ENCODE results near the gene RCVRN. TPM values are rescaled to one million over a fixed set of nuclear protein-coding genes. Genes with fewer than 3 reads are reported as not detected.
A peak's percentile ranks its signal among the peaks of the same experiment; 100 is the strongest.

The RCVRN gene
- not detected for total RNA-seq

GRCh38 chr17:9905078-9905415 is at the start of gene RCVRN:
RCVRN (minus strand) TSS chr17:9905271; CDS start chr17:9905180, 91 bp downstream.
- H3K9me3 Mint-ChIP-seq = no peaks in the 10 kb centered on the region
- no peaks in the 10 kb centered on the region for H3K36me3 Mint-ChIP-seq
- DNase-seq (ENCODE audit: low spot score in 2 of 2) (no peak), ATAC-seq (no peak)
- H3K27ac Mint-ChIP-seq = no peak within 1 kb of the TSS

- H3K27ac Mint-ChIP-seq = no peak overlapping the region
Observed at GRCh38 chr17:9953492-9953891, 48.4 kb upstream of the RCVRN start.

GRCh38 chr17:9951803-9952202 is 46.7 kb upstream of the RCVRN start:
- no peak for DNase-seq (ENCODE audit: low spot score in 2 of 2)
- no peaks in the 10 kb centered on the region for H3K36me3 Mint-ChIP-seq
- H3K27ac Mint-ChIP-seq = no peak overlapping the region
- ATAC-seq = no peak
- no peaks in the 10 kb centered on the region for H3K9me3 Mint-ChIP-seq

More at GRCh38 chr17:9953492-9953891, 48.4 kb upstream of the RCVRN start:
- DNase-seq (ENCODE audit: low spot score in 2 of 2) (no peak), ATAC-seq (no peak)
- H3K9me3 Mint-ChIP-seq = no peaks in the 10 kb centered on the region
- no peaks in the 10 kb centered on the region for H3K36me3 Mint-ChIP-seq

DNA sequence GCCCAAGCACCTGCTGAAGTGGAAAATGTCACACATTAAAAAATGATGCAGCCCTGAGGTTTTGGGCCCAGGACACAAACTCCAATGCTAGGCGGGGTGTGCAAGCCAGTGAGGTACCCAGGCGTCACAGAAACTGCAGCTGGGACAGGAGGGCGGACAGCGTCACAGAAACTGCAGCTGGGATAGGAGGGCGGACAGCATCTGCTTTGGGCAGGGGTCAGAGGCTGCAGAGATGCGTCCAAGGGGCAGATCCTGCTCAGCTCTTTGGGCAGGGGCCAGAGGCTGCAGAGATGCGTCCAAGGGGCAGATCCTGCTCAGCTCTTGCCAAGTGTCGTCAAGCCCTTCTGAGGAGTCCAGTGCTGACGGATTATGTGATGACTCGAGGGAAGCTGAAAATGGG is 43.9 kb upstream of the RCVRN start:
- Mint-ChIP-seq H3K36me3 (no peaks in the 10 kb centered on the region), H3K9me3 (no peaks in the 10 kb centered on the region), H3K27ac (no peak overlapping the region)
- ATAC-seq (no peak), DNase-seq (ENCODE audit: low spot score in 2 of 2) (no peak)

- Mint-ChIP-seq H3K36me3 (no peaks in the 10 kb centered on the region), H3K9me3 (no peaks in the 10 kb centered on the region), H3K27ac (no peak overlapping the region)
- ATAC-seq (no peak), DNase-seq (ENCODE audit: low spot score in 2 of 2) (no peak)
Observed at GRCh38 chr17:9944704-9945103, 39.6 kb upstream of the RCVRN start.

GRCh38 chr17:9943343-9943742 is 38.3 kb upstream of the RCVRN start:
- no peaks in the 10 kb centered on the region for H3K9me3 Mint-ChIP-seq
- no peak overlapping the region for H3K27ac Mint-ChIP-seq
- no peak for DNase-seq (ENCODE audit: low spot score in 2 of 2)
- no peaks in the 10 kb centered on the region for H3K36me3 Mint-ChIP-seq
- no peak for ATAC-seq

GRCh38 chr17:9942885-9943284 is 37.8 kb upstream of the RCVRN start:
- DNase-seq (ENCODE audit: low spot score in 2 of 2) = no peak
- ATAC-seq = no peak
- Mint-ChIP-seq H3K27ac (no peak overlapping the region), H3K9me3 (no peaks in the 10 kb centered on the region), H3K36me3 (no peaks in the 10 kb centered on the region)

- H3K9me3 Mint-ChIP-seq = no peaks in the 10 kb centered on the region
- no peak overlapping the region for H3K27ac Mint-ChIP-seq
- ATAC-seq = no peak
- H3K36me3 Mint-ChIP-seq = no peaks in the 10 kb centered on the region
- no peak for DNase-seq (ENCODE audit: low spot score in 2 of 2)
Observed at GRCh38 chr17:9941305-9941704, 36.2 kb upstream of the RCVRN start.

DNA sequence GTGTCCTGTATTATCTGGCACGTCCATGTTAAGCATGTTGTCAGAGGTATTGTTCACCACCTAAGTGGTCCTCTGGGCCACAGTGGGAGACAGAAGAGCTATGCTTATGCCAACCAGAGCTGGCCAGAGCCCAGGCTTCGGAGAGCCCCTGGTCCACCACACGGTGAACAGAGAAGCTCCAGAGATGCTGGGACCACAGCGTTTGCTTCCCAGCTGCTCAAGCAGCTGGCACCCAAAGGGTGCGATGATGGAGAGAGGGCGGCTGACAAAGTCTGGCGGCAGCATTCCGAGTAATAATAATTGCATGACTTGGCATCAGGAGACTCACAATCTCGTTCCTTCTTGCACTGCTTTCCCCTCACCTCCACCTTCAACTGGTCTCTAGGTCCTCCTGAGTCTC is 35.8 kb upstream of the RCVRN start:
- H3K36me3 Mint-ChIP-seq = no peaks in the 10 kb centered on the region
- no peak overlapping the region for H3K27ac Mint-ChIP-seq
- no peaks in the 10 kb centered on the region for H3K9me3 Mint-ChIP-seq
- DNase-seq (ENCODE audit: low spot score in 2 of 2) (no peak), ATAC-seq (no peak)

DNA sequence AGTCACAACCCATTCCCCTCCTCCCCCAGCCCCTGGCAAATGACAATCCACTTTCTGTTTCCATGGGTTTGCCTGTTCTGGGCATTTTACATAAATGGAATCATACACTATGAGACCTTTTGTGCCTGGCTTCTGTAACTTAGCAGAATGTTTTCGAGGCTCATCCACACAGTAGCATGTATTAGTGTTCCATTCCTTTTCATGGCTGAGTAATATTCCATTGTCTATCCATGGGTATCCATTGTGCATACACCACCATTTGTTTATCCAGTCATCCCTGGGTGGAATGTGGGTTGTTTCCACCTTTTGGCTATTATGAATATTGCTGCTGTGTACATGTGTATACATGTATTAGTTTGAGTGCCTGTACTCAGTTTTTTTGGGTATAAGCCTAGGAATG is 33.7 kb upstream of the RCVRN start:
- DNase-seq (ENCODE audit: low spot score in 2 of 2) (no peak), ATAC-seq (no peak)
- H3K27ac Mint-ChIP-seq = no peak overlapping the region
- H3K9me3 Mint-ChIP-seq = no peaks in the 10 kb centered on the region
- H3K36me3 Mint-ChIP-seq = no peaks in the 10 kb centered on the region

DNA sequence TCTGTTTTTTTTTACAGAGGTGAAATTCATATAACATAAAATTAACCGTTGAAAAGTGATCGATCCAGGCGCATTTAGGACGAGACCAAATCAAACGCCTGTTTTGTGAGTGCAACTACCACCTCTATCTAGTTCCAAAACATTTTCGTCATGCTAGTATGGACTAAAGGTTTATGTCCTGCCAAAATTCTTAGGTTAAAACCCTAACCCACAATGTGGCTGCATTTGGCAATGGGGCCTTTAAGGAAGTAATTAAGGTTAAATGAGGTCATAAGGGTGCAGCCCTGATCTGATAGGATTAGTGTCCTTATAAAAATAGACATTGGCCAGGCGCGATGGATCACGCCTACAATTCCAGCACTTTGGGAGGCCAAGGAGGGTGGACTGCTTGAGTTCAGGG is 32.8 kb upstream of the RCVRN start:
- Mint-ChIP-seq H3K9me3 (no peaks in the 10 kb centered on the region), H3K36me3 (no peaks in the 10 kb centered on the region), H3K27ac (no peak overlapping the region)
- no peak for ATAC-seq
- DNase-seq (ENCODE audit: low spot score in 2 of 2) = no peak

- ATAC-seq (no peak), DNase-seq (ENCODE audit: low spot score in 2 of 2) (no peak)
- Mint-ChIP-seq H3K36me3 (no peaks in the 10 kb centered on the region), H3K27ac (no peak overlapping the region), H3K9me3 (no peaks in the 10 kb centered on the region)
Observed at GRCh38 chr17:9937241-9937761, 32.2 kb upstream of the RCVRN start.

DNA sequence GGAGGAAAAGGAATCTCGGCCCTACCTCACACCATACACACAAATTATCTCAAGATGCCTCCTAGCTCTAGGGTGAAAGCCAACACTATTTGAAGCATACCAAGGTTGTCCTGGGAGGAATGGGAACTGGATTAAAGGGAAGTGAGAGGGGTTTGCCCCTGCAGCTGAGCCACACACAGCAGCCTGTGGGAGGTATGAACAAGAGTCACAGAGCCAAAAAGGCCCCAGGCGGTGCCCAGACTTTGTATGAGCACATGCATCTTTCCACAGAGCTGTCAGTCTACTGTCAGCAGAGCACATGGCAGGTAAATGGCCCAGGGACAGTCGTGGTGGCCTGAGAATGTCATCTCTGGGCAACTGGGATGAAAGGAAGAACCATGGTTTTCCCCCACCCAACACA is 31.0 kb upstream of the RCVRN start:
- DNase-seq (ENCODE audit: low spot score in 2 of 2) = no peak
- Mint-ChIP-seq H3K27ac (peak overlapping the region in 1 of 2 donors; percentile 20), H3K36me3 (no peaks in the 10 kb centered on the region), H3K9me3 (no peaks in the 10 kb centered on the region)
- no peak for ATAC-seq

DNA sequence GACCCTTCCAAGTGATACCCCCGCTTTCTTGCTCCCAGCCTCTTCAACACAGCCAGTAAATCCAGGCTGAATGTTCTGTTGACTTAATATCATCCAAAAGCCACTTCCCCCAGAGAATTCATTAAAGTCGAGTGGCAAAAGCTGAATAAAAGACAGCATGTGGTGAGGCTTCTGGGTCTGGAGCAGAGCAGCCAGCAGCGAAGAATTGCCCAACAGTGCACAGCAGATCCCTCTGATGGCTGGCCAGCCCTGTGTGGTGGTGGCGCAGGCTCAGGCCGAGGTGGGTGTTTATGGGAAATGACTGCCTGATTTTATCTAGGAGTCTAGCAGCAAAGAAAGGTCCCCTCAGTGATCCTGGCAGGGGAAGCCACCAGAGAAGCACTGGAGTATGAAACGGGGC is 30.3 kb upstream of the RCVRN start:
- DNase-seq (ENCODE audit: low spot score in 2 of 2) (no peak), ATAC-seq (no peak)
- H3K9me3 Mint-ChIP-seq = no peaks in the 10 kb centered on the region
- H3K36me3 Mint-ChIP-seq = no peaks in the 10 kb centered on the region
- H3K27ac Mint-ChIP-seq = peak overlapping the region in 1 of 2 donors; percentile 20

- ATAC-seq (no peak), DNase-seq (ENCODE audit: low spot score in 2 of 2) (no peak)
- H3K27ac Mint-ChIP-seq = no peak overlapping the region
- no peaks in the 10 kb centered on the region for H3K9me3 Mint-ChIP-seq
- no peaks in the 10 kb centered on the region for H3K36me3 Mint-ChIP-seq
Observed at GRCh38 chr17:9934331-9934730, 29.3 kb upstream of the RCVRN start.

DNA sequence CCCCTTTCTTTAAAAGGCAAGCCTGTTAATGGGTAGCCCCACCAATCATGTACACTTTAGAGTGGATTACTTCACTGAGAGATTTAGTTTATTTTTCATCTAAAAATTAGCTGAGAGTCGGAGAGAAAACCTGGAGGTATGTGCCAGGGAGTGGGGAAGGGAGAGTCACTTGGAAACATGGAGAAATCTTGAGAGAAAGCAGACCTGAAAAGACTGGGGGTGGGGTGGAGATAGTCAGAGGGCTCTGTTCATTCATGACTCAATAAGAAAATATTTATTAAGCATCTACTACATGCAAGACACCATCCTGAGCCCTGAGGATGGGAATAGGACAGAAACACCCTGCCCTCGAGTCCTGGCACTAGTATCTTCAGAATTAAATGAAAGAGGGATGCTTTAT is 27.4 kb upstream of the RCVRN start:
- Mint-ChIP-seq H3K36me3 (no peaks in the 10 kb centered on the region), H3K9me3 (no peaks in the 10 kb centered on the region), H3K27ac (no peak overlapping the region)
- ATAC-seq (no peak), DNase-seq (ENCODE audit: low spot score in 2 of 2) (no peak)

GRCh38 chr17:9931144-9931741 is 26.2 kb upstream of the RCVRN start:
- H3K36me3 Mint-ChIP-seq = no peaks in the 10 kb centered on the region
- ATAC-seq (no peak), DNase-seq (ENCODE audit: low spot score in 2 of 2) (no peak)
- H3K9me3 Mint-ChIP-seq = no peaks in the 10 kb centered on the region
- no peak overlapping the region for H3K27ac Mint-ChIP-seq

DNA sequence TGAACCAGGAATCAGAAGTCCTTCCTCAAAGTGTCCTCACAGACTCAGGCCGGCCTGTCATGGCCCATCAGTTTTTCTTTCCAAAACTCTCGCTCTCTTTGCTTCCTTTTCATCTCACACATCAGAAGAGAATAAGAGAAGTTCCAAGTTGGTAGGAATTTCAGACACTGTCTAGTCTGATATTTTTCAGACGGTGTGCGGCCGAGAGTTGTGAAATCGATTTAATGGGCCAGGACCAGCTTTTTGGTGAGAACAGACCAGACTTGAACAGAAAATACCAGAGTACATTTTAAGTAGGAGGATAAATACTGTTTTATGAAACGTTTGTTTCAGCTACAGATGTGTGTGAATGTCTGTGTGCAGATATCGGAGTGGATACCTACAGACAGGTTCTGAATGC is 24.8 kb upstream of the RCVRN start:
- Mint-ChIP-seq H3K27ac (no peak overlapping the region), H3K9me3 (no peaks in the 10 kb centered on the region), H3K36me3 (no peaks in the 10 kb centered on the region)
- ATAC-seq (no peak), DNase-seq (ENCODE audit: low spot score in 2 of 2) (no peak)

Measured in activated naive CD4-positive, alpha-beta T cell treated with anti-CD3 and anti-CD28 coated beads, Interleukin-2, amount 50 U/mL, for 72 hours (primary cell).